SKM-1 (cell line): ENCODE results near the gene SORT1.
"Not testable (repeated sequence)": the region's sequence is repeated elsewhere in the genome, so short reads cannot be mapped to it uniquely, and the experiment has no call there.

Experiments
- DNase-seq: peaks from one replicate; lab custom pipeline; 2025; ENCODE audit not compliant: unreplicated experiment; lab: John Stamatoyannopoulos, UW

The SORT1 gene

DNA sequence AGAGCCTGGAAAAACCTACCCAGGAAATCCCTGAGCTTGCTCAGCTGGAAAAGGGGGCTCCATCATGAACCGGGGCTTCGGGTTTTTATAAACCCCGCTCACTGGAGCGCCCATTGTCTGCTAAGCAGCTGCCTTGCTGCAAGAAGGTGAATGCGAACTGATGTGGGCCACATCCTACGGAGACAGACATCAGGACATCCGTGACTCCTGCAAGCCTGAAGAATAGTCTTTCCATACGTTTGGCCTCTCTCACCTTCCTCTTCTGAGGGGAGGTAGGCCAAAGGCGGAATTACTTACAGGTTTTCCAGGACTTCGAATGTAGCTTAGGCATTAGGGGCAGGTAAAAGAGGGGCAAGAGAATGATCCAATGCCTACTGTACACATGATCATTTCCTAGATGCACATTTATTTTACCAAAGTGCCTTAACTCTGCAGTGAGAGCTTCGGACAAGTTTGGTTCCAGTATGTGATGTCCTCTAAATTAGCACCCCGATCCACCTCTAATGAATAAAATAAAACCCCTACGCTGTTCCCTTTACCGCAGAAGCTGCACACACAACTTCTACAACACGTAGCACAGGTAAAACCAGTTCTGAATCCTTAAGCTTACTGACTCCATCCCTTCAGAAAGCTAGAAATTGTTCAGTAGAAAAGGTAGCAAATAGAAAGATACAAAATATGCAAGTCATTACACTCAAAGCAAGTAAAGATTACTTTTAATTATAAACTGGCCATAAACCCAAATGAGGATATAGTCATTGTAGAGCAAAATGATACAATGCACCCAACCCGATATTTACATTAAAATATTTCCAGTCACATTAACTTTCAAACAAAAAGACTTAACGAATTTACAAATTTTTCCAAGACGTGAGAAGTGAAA lies 866 bp upstream of the SORT1 start:
- no peak for DNase-seq

DNA sequence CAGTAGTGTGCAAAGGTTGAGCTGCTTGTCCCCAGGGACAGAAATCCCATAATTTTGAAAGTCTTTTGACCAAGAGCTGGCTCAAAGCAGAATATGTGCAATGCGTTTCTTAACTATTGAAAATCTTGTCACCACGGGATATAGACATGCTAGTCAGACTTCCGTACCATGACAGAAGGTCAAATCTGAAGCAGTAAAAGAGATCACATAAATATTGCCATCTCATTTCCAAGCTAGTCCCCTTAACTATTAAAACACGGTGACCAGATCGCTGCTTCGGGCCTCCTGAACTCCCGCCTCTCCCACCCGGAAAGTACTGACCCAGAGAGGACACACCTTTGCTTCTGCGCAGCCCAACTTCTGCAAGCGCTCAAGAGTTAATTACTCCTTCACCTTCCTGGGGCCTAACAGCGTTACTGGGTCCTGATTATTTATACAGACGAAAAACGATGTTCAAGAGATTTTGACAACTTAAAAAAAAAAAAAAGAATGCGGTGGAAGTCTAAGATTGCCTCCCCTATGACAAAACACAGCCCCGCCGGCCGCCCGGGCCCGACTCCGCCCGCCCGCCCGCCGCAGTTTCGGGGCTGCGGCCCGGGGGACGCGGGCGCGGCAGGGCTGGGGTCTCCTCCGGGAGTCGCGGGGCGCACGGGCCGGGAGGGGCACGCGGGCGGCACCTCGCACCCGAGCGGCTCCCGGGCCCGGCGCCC lies 692 bp downstream of the SORT1 start:
- DNase-seq = no peak

DNA sequence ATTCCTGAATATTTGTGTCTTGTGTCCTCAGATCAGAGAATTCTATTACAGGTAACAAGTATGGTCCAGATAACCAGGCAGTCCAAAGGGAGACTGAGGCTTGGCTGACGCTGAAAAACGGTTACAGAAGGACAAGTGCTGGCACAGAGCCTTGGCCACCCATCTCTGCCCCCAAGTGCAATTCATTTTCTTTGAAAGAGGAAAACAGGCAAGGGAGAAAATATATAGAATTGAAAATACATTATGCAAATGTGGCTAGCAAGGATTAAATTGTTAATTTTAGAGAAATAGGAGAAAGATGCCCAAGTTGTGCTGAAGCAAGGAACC lies 1.2 kb downstream of the SORT1 start:
- DNase-seq = no peak

DNA sequence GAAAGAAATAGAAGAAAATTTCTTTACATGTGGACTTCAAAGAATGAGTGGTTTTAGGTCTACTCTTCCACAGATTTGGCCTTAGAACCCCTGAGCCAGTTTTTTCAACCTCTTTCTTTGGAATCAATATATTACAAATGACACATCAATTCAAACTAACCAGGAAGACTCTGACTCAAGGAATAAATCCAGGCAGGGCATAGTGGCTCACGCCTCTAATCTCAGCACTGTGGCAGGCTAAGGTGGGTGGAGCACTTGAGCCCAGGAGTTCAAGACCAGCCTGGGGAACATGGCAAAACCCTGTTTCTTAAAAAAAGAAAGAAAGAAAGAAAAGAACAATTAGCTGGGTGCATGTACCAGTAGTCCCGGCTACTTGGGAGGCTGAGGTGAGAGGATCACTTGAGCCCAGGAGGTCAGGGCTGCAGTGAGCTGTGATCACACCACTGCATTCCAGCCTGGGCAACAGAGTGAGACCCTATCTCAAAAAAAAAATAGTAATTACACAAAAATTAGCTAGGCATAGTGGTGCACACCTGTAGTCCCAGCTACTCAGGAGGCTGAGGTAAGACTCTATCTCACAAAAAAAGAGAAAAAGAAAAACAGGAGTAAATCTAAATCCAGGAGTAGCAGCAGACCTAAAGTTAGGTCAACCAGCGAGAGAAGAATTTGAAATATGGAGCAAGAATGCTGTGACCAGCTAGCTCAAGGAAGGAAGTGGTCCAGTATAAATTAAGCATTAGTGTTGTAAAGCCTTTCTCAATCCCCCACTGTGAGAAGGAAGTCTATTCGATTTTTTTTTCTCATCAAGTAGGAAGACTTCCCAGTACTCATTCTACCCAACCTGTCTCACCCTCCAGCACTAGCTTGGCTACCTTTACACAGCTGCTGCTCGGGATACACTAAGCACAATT lies 1.9 kb downstream of the SORT1 start:
- peak; percentile 64 for DNase-seq

DNA sequence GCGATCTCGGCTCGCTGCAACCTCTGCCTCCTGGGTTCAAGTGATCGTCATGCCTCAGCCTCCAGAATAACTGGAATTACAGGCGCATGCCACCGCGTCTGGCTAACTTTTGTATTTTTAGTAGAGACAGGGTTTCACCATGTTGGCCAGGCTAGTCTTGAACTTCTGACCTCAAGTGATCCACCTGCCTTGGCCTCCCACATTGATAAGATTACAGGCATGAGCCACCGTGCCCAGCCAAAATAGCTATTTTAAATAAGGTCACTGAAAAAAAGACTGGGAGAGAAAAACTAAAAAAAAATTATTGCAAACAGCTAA lies 2.5 kb downstream of the SORT1 start:
- DNase-seq = not testable (repeated sequence)

DNA sequence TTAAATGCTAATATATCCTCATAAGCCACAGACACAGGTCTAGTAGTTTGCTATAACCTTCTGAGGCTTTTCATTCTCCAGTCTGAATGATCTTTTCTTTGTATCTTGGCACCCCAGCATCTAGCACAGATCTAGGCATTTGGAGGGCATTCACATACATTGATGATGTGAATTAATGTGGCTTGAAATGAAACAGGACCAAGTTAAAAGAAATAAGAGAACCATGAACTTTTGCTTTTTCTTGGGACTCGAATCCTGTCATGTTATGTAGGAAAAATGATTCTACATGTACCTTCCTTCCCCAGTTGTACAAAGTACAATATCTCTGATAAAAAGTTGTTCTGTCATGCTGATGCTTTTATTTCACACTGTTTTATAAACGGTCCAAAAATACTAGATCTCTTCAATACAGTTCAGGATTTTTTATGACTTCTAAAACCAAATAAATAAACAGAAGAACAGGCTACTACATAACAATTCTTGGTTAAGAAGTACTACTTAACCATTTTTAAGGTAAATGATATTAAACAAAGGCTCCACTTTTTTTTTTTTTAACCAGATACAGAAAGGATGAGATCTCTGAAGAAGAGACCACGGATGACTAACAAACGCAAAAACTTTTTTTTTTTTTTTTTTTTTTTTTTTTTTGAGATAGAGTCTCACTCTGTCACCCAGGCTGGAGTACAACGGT lies 3.0 kb downstream of the SORT1 start:
- DNase-seq = no peak

DNA sequence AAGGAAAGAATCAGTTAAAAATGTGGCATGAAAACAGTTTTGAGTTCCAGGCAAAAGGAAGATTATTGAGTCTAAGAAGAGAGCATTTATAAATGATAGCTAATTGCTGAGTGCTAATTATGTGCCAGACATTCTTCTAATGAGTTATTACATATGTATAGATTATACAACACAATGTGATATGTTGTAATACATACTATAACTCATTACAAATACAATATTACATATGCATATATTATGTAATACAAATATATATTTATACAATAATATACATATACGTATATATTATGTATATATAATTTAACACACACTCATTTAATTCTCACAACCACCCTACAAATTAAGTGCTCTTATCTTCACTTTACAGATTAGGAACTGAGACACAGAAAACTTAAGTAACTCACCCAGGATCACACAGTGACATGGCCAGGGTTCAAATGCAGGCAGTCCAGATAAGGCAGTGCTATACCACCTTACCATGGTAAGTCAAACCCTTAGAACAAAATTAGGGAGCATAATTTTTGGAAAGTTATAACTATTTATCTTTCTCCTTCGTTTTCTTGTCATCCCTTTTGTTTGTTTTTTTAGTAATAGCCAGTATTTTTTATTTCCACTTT lies 4.0 kb downstream of the SORT1 start:
- DNase-seq = no peak

DNA sequence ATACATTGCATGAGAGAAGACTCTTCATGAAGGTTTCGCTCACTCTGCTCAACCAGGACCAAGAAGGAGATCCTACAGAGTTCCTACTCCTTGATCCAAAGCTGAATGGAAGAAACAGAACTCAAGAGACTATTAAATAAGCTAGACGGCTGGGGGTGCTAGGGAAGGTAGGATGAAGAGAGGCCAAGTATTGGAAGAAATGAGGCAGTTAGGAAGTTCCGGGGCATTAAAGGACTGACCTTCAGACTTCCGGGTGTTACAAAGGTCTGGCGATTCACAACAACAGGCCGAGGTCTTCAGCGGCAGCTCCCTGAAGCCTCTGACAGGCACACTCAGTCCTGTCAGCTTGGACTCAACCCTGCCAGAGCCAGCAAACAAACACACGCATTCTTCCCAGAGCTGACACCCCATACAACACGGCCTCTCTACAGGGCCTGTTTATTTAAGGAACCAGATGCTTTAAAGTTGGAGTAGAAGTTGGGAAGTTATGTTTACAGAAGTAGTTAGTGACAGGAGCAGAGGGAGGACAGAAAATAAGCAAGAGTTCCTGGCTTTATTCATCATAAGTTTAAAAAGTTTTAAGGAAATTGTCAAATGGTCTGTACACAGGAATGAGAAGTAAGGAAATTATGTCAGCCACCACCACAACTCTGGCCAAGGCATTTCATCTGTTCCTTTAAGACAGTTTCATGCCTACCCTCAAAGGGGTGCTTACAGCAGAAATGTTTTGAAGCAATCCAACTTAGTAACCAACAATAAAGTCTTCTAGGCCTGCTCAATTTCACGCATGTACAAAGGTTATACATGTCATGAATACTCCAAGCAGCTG lies 4.7 kb downstream of the SORT1 start:
- DNase-seq = no peak

DNA sequence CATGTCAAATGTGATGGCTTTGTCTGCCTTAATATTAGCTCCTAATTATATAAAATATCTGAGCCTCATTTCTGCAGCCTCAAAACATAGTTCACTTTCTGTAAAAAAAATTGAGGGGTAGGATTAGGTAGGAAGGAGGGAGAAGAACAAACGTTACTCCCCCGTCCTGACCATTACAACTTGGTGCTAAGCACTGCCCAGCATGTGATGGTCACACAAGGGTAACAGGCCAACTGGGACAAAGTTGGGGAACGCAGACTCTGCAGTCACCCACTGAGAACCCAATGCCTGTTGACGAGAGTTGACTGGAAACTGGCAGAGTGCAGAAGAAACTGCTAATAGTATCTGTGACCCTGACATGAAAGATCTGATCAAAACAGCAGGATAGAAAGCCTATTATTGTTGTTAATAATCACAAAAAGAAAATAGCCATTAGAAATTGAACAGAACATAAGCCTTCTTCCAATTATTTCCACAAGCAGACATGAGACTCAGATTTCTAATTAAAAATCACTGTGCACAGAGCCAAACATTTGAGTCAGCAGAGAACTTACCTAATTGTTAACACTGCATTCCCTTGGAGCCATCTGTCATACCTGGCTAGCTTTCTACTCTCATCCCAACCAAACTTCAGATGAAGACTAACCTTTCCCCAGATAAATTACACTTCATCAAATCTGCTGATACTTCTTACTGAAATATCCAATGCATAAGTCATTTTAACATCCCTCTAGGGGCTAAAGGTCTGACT lies 5.5 kb downstream of the SORT1 start:
- DNase-seq = no peak

DNA sequence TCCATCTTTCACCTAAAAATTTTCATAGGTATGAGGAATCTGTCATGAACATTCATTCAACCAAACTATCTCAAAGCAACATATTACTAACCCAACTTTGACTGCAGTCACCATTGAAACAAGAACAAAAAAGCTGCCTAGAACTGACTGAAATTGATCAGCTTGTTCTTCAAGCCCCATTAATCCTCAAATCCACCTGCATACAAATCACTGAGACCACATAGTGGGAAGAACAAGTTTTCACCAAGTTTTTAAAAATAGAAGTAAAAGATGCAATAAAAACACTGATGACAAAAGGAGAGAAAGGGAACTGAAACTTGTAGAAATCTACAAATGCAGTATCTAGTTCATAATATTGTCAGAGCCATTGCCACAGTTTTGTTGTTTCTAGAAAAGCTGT lies 6.1 kb downstream of the SORT1 start:
- no peak for DNase-seq

DNA sequence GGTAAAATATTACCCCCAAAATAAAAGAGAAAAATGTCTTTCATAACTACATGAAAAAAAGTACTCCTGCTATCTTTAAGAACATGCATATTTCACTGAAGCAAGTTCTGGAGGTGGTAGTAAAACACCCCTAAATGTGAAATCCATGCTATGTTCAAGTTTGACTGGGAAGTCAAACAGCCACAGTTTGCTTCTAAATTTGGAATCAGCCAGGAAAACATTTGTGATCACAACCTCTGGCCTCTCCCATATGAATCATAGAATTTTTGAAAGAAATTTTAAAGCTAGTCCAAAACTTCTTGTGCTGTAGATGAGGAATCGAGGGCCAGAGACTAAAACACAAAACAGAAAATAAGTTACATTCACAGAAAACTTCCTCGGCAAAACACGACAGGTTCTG lies 6.6 kb downstream of the SORT1 start:
- no peak for DNase-seq

DNA sequence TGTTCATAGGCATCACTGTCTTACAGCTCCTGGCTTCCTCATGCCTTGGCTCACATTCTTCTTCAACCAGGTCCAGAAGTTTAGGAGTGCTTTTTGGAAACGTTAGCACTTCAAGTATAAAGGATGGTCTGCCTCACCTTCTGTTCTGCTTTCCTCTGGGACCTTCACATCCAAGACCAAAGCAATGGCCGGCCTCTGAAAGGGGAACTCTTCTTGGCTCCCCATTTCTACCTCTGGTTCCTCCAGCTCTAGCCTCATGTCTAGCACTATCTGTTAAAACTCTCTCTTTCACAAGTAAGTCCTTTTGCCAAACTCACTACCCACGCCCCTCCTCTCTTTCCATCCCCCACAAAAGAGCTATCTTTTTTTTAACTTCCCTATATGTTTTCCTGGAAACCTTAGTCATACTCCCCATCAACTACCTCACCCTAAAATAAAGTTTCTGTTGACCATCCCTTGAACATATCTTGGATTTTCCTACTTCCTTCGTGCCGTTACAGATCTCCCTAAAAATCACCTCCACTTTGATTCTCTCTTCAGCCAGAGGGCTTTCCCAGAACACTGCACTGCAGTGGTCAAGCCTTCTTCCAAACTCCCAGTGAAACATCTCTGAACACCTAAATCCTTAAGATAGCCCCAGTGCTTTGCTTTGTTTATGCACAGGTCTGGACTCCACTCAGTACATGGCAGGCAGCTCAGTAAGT lies 7.9 kb downstream of the SORT1 start:
- no peak for DNase-seq

DNA sequence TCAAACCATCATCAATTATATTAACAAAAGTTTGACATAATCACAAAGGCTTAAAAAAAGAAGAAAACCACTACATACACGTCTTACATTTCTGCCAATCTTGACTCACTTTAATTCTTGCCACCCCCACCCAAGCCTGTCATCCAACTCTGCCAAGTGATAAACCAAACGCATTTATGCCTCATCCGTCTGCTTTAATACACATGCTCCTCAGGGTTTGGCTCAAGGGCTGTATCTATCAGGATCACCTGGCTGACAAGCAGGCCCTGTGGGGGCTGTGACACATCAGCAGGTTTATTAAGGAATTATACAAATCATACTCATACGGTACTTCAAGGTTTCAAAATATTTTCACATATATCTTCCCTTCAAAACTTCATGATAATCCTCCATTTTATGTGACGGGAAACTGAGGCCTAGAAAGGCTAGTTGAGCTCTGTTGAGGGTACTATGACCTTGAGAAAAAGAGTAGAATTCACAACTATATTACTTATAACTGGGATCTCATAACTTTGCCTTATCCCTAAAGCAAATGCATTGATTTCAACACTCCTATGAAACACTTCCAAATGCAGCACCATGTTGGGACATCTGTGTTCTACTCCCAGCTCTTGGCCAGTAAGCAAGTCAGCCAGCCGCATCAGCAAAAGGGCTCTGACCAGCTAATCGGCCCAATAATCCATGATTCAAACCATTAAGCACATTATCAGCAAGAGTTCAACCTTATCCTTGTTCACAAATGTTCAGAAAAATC lies 8.7 kb downstream of the SORT1 start:
- no peak for DNase-seq

DNA sequence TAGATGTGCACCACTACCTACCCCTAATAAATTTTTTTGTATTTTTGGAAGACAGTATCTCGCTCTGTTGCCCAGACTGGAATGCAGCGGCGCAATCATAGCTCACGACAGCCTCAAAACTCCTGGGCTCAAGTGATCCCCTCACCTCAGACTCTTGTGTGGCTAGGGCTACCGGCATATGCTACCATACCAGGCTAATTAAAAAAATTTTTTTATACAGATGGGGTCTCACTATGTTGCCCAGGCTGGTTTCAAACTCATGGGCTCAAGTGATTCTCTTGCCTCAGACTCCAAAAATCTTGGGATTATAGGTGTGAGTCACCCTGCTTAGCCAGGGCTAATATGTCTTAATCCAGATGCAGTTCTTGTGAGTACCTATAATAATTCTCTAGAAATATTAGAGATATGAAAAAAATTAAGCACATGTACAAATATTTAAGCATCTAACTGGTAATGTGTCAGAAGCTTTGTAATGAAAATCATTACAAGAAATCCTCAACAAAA lies 9.5 kb downstream of the SORT1 start:
- no peak for DNase-seq

DNA sequence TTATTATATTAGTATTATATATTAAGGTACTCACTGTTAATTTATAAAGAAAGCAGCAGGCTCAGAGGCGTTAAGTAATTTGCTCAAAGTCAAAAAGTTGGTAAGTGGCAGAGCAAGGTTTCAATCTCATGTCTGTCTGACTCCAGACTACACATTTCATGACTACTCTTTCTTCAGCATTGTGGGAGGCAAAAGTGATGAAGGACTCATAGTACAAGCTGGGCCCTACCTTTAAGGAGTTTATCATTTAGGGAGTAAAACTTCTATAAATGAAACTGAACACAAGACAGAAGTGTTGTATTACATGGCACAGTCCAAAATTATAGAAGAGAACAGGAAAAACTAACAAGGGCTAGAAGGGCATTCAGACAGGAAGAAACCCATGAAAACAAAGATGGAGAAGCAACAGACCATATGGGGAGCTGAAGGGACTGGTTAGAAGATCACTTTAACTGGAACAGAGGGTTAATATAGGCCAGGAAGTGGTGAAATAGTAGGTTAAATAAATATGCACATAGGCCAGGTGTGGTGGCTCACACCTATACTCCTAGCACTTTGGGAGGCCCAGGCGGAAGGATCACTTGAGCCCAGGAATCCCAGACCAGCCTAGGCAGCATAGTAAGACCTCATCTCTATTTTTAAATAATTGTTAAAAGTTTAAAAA lies 11.5 kb downstream of the SORT1 start:
- no peak for DNase-seq

DNA sequence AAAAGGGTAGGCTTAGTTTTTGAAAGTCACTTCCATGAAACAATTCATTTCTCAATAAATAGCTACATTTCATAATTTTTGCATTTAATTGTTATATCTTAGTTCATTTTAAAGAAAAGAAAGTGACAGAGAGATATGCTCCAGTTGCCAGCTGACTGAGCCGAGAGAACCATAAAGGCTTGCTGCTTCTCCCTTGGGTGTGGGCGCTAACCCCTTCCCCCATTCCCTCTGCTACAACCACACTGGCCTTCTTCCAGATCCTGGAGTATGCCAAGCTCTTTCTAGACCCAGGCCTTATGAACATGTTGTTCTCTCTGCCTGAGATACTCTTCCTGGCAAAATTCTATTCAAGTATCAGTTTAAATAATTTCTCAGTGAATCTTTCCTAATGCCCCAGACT lies 12.3 kb downstream of the SORT1 start:
- DNase-seq = no peak

DNA sequence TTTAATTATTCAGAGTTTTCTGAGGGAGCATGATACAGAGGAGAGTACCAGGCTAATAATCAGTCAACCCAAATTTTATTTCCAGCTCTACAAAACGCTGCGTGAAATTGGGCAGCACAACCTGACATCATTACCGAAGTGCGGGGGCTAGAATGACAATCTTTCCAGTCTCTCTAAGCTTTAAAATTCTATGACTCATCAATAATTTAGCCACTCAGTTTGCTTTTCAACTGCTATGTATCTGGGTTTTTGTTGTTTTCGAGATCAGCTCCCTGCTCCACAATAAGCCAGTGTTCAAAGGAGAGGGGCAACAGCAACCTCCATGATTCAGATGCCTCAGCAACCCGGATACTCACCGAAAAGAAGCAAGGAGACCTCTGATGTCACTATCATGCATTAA lies 13.9 kb downstream of the SORT1 start:
- DNase-seq = no peak
